H9 (cell line): ENCODE measurements around the gene RASSF5. TPM values are rescaled to one million over a fixed set of nuclear protein-coding genes. Genes with fewer than 3 reads are reported as not detected.

Experiments
- DNase-seq: peaks from one replicate; pipeline ENCODE4 v3.0.0-alpha.2; 2017
- H2AFZ ChIP-seq: one replicate; pipeline ENCODE4 v1.6.1; 2013; ENCODE audit warnings: mild to moderate bottlenecking, low read length, control low read depth, moderate library complexity
- H2AK5ac ChIP-seq: 2 replicates; pipeline ENCODE4 v1.6.1; 2013; ENCODE audit warnings: low read length, control low read depth, mixed read lengths; ENCODE audit not compliant: insufficient read length
- H2BK120ac ChIP-seq: one replicate; pipeline ENCODE4 v1.6.1; 2013; ENCODE audit warnings: low read depth, mild to moderate bottlenecking, low read length, control low read depth, inconsistent platforms; ENCODE audit not compliant: poor library complexity, severe bottlenecking
- H2BK12ac ChIP-seq: 2 replicates; pipeline ENCODE4 v1.6.1; 2013; ENCODE audit warnings: low read length, control low read depth, mixed read lengths, low read depth; ENCODE audit not compliant: insufficient read length
- H2BK15ac ChIP-seq: 2 replicates; pipeline ENCODE4 v1.6.1; 2013; ENCODE audit warnings: low read depth, low read length, control low read depth
- H2BK20ac ChIP-seq: one replicate; pipeline ENCODE4 v1.6.1; 2013; ENCODE audit warnings: low read depth, mild to moderate bottlenecking, low read length, control low read depth, inconsistent platforms; ENCODE audit not compliant: poor library complexity, severe bottlenecking
- H2BK5ac ChIP-seq: 2 replicates; pipeline ENCODE4 v1.6.1; 2013; ENCODE audit warnings: low read length, control low read depth, mixed read lengths; ENCODE audit not compliant: insufficient read length
- H3K14ac ChIP-seq: 2 replicates; pipeline ENCODE4 v1.6.1; 2013; ENCODE audit warnings: low read length, control low read depth; ENCODE audit not compliant: insufficient read depth
- H3K18ac ChIP-seq: 2 replicates; pipeline ENCODE4 v1.6.1; 2013; ENCODE audit warnings: low read depth, mild to moderate bottlenecking, mixed read lengths, low read length, control low read depth; ENCODE audit not compliant: insufficient read length
- H3K23ac ChIP-seq: 2 replicates; pipeline ENCODE4 v1.6.1; 2013; ENCODE audit warnings: low read length, control low read depth, mixed read lengths, low read depth; ENCODE audit not compliant: insufficient read length
- H3K23me2 ChIP-seq: 2 replicates; pipeline ENCODE4 v1.6.1; 2013; ENCODE audit warnings: low read depth, mild to moderate bottlenecking, mixed read lengths, low read length, control low read depth; ENCODE audit not compliant: insufficient read length, poor library complexity, severe bottlenecking
- H3K27ac ChIP-seq: 2 replicates; pipeline ENCODE4 v1.5.1; 2013; ENCODE audit warnings: low read length, control low read depth, mixed read lengths, low read depth; ENCODE audit not compliant: insufficient read length
- H3K27me3 ChIP-seq: 2 replicates; pipeline ENCODE4 v1.6.1; 2013; ENCODE audit warnings: low read length, control low read depth, inconsistent platforms; ENCODE audit not compliant: insufficient read depth
- H3K4ac ChIP-seq: 2 replicates; pipeline ENCODE4 v1.6.1; 2013; ENCODE audit warnings: low read depth, mild to moderate bottlenecking, control low read depth, inconsistent platforms, low read length, moderate library complexity
- H3K4me1 ChIP-seq: 2 replicates; pipeline ENCODE4 v1.6.1; 2013; ENCODE audit warnings: low read length, control low read depth, inconsistent platforms; ENCODE audit not compliant: insufficient read depth
- H3K4me2 ChIP-seq: 2 replicates; pipeline ENCODE4 v1.6.1; 2013; ENCODE audit warnings: low read length, control low read depth, mixed read lengths; ENCODE audit not compliant: insufficient read length, insufficient read depth
- H3K56ac ChIP-seq: 2 replicates; pipeline ENCODE4 v1.6.1; 2013; ENCODE audit warnings: low read depth, mild to moderate bottlenecking, mixed read lengths, low read length, control low read depth; ENCODE audit not compliant: insufficient read length
- H3K79me1 ChIP-seq: 2 replicates; pipeline ENCODE4 v1.6.1; 2013; ENCODE audit warnings: low read depth, mild to moderate bottlenecking, moderate library complexity, low read length, control low read depth, inconsistent platforms; ENCODE audit not compliant: insufficient read depth, poor library complexity, severe bottlenecking
- H3K79me2 ChIP-seq: 2 replicates; pipeline ENCODE4 v1.6.1; 2013; ENCODE audit warnings: low read length, control low read depth, inconsistent platforms; ENCODE audit not compliant: insufficient read depth
- H3K9ac ChIP-seq: 2 replicates; pipeline ENCODE4 v1.6.1; 2013; ENCODE audit warnings: low read length, control low read depth, mixed read lengths; ENCODE audit not compliant: insufficient read length; ENCODE audit errors: extremely low read depth
- H3K9me3 ChIP-seq: one replicate; pipeline ENCODE4 v1.6.1; 2013; ENCODE audit warnings: low read depth, low read length, inconsistent platforms; ENCODE audit not compliant: control insufficient read depth
- H3T11ph ChIP-seq: one replicate; pipeline ENCODE4 v1.6.1; 2013; ENCODE audit warnings: mild to moderate bottlenecking, low read length, control low read depth, inconsistent platforms
- H4K20me1 ChIP-seq: one replicate; pipeline ENCODE4 v1.6.1; 2013; ENCODE audit not compliant: control insufficient read depth, insufficient read length, insufficient read depth
- H4K5ac ChIP-seq: 2 replicates; pipeline ENCODE4 v1.6.1; 2013; ENCODE audit warnings: low read depth, mild to moderate bottlenecking, mixed read lengths, low read length, control low read depth; ENCODE audit not compliant: insufficient read length
- H4K8ac ChIP-seq: replicated peaks from 2 replicates; pipeline ENCODE4 v1.6.1; 2013; ENCODE audit warnings: low read length, control low read depth, mixed read lengths, low read depth; ENCODE audit not compliant: insufficient read length
- H4K91ac ChIP-seq: 2 replicates; pipeline ENCODE4 v1.6.1; 2013; ENCODE audit warnings: low read depth, mild to moderate bottlenecking, moderate library complexity, mixed read lengths, low read length, control low read depth; ENCODE audit not compliant: insufficient read length
- H3K27ac Mint-ChIP-seq, 3 experiments: 2 replicates in 2 of 3; 3 replicates in 1 of 3; pipeline ENCODE4 v1.8.0; 2020 to 2021; ENCODE audit warnings: mixed read lengths in 3 of 3, mild to moderate bottlenecking in 1 of 3, moderate library complexity in 1 of 3
- H3K27me3 Mint-ChIP-seq: 2 replicates; pipeline ENCODE4 v1.8.0; 2021; ENCODE audit warnings: low read depth, mild to moderate bottlenecking, moderate library complexity, mixed read lengths
- H3K36me3 Mint-ChIP-seq, 3 experiments: 2 replicates in 2 of 3; 3 replicates in 1 of 3; pipeline ENCODE4 v1.8.0; 2020 to 2021; ENCODE audit warnings: low read depth in 3 of 3, mixed read lengths in 3 of 3; ENCODE audit not compliant: insufficient read depth in 1 of 3
- H3K4me1 Mint-ChIP-seq, 2 experiments: 2 replicates each; pipeline ENCODE4 v1.8.0; 2020; ENCODE audit warnings: mixed read lengths in 2 of 2
- H3K4me3 Mint-ChIP-seq, 2 experiments: 2 replicates in 1 of 2; 3 replicates in 1 of 2; pipeline ENCODE4 v1.8.0; 2020 to 2021; ENCODE audit warnings: mild to moderate bottlenecking in 2 of 2, mixed read lengths in 2 of 2, moderate library complexity in 1 of 2
- H3K9me3 Mint-ChIP-seq, 2 experiments: 2 replicates in 1 of 2; 3 replicates in 1 of 2; pipeline ENCODE4 v1.8.0; 2020; ENCODE audit warnings: mild to moderate bottlenecking in 2 of 2, mixed read lengths in 2 of 2, moderate library complexity in 1 of 2
- WGBS: extraction: QIAGEN DNeasy Blood & Tissue Kit; methylation state at CpG from one replicate; pipeline ENCODE4 v1.1.7; 2013; ENCODE audit warnings: missing lambda C conversion rate, low lambda C conversion rate, mixed read lengths; ENCODE audit not compliant: insufficient read length; ENCODE audit errors: extremely low coverage; 5-methylcytosine and 5-hydroxymethylcytosine counted together
- total RNA-seq: library from RNA; stranded (reverse); gene quantifications from 2 replicates; pipeline ENCODE4 v1.2.1, GENCODE V29; 2021
- TF ChIP-seq, protein P1 (sequence below): fragments of 200-600 bp; sonication (generic); conservative IDR thresholded peaks from 3 replicates; pipeline ENCODE4 v1.8.0; 2021; ENCODE audit warnings: antibody characterized with exemption, mild to moderate bottlenecking

RASSF5 gene
- total RNA-seq, 1 experiment from 2014 or later: 0.50 TPM

DNA sequence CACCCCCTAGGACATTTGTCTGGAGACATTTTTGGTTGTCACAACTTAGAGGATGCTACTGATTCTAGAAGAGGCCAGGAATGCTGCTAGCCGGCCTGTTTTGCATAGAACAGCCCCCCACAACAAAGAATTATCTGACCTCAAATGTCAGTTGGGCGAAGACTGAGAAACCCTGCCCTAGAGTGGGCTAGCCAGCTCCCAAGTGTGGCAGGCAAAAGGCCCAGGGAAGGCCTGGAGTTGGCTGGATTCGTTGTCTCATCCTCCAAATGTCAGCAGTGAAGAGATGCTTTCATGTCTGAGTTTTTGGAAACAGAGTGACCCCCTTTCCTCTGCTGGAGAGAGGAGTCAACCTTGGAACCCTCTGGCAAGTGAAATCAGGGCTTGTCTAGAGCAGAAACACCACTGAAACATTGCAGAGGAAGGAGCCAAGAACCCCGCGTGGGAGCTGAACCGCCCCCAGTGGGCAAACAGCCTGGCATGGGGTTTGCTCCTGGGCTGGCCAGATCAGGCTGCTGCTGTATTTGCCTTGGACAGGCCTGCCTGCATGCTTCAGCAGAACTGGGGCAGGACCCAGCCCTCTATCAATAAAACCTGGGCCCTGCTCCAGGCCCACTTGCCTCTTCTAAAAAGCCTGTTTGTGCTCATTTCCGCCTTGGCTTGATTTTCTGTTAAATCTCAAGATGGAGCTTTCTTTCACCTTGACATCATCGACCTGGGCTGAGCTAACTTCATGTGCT lies 32.9 kb downstream of the RASSF5 start:
- no peak overlapping the region for H4K8ac ChIP-seq
- no peak overlapping the region for H2BK20ac ChIP-seq
- H4K5ac ChIP-seq: no peak overlapping the region
- no peaks in the 10 kb centered on the region for H3K79me2 ChIP-seq
- no peak overlapping the region for H3K23ac ChIP-seq
- Mint-ChIP-seq H3K36me3 (no peaks in the 10 kb centered on the region; a peak in 1 of 7 replicates), H3K4me3 (no peak overlapping the region), H3K27me3 (peaks cover 8% of the 10 kb centered on the region), H3K4me1 (peaks cover 8 to 14% of the 10 kb centered on the region in 2 experiments), H3K27ac (0 out of 7 replicates have a peak overlapping the region, but pooled peaks of 1 of the 3 experiments have one; percentile 16), H3K9me3 (peaks cover 0 to 2% of the 10 kb centered on the region in 2 experiments; a peak in 1 of 5 replicates)
- H3K27me3 ChIP-seq: no peaks in the 10 kb centered on the region
- no peak overlapping the region for H3K18ac ChIP-seq
- no peak overlapping the region for H2BK120ac ChIP-seq
- H2AK5ac ChIP-seq: no peak overlapping the region
- H3K9ac ChIP-seq: no peak overlapping the region
- H2BK15ac ChIP-seq: no peak overlapping the region
- no peak overlapping the region for H2BK5ac ChIP-seq
- no peaks in the 10 kb centered on the region for H3K23me2 ChIP-seq
- no peak overlapping the region for H4K91ac ChIP-seq
- no peak for DNase-seq
- TF ChIP-seq, protein P1, sequence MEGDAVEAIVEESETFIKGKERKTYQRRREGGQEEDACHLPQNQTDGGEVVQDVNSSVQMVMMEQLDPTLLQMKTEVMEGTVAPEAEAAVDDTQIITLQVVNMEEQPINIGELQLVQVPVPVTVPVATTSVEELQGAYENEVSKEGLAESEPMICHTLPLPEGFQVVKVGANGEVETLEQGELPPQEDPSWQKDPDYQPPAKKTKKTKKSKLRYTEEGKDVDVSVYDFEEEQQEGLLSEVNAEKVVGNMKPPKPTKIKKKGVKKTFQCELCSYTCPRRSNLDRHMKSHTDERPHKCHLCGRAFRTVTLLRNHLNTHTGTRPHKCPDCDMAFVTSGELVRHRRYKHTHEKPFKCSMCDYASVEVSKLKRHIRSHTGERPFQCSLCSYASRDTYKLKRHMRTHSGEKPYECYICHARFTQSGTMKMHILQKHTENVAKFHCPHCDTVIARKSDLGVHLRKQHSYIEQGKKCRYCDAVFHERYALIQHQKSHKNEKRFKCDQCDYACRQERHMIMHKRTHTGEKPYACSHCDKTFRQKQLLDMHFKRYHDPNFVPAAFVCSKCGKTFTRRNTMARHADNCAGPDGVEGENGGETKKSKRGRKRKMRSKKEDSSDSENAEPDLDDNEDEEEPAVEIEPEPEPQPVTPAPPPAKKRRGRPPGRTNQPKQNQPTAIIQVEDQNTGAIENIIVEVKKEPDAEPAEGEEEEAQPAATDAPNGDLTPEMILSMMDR: no peak
- no peaks in the 10 kb centered on the region for H3K9me3 ChIP-seq
- H4K20me1 ChIP-seq: no peaks in the 10 kb centered on the region
- no peak overlapping the region for H2AFZ ChIP-seq
- no peak overlapping the region for H2BK12ac ChIP-seq
- H3K56ac ChIP-seq: no peak overlapping the region
- no peaks in the 10 kb centered on the region for H3K79me1 ChIP-seq
- no peak overlapping the region for H3K4me2 ChIP-seq
- no peaks in the 10 kb centered on the region for H3K4me1 ChIP-seq
- H3K14ac ChIP-seq: no peak overlapping the region
- no peak overlapping the region for H3K4ac ChIP-seq
- WGBS: no CpG with 5 or more reads among the region's 8 CpGs
- no peak overlapping the region for H3K27ac ChIP-seq
- H3T11ph ChIP-seq: no peak overlapping the region
